ENCODE data around the gene NT5DC3.

Gene NT5DC3

GRCh38 chr12:103742349-103742932 is 98.6 kb downstream of the NT5DC3 start:
- DNase-seq: no peak

- no peak for DNase-seq
These were observed 103.2 kb downstream of the NT5DC3 start for GRCh38 chr12:103737881-103738280.

GRCh38 chr12:103736572-103736971 is 104.5 kb downstream of the NT5DC3 start:
- DNase-seq: no peak

- no peak for DNase-seq
These were observed 105.7 kb downstream of the NT5DC3 start for GRCh38 chr12:103735291-103735690.

DNA sequence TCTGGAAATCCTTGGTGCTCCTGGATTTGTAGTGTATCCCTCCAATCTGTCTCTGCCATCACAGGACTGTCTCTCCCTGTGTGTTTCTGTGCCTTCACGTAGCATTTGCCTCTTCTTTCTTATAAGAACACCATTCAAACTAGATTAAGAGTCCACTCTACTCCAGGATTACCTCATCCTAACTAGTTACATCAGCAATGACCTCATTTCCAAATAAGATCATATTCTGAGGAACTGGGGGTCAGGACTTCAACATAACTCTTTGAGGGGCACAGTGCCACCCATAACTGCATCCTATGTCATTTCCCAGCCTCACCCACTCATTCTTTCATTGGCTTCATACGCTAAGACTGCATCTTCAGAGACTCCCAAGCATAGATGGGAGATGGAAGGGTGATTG is 106.2 kb downstream of the NT5DC3 start:
- no peak for DNase-seq

GRCh38 chr12:103731539-103731938 is 109.5 kb downstream of the NT5DC3 start:
- DNase-seq: no peak

DNA sequence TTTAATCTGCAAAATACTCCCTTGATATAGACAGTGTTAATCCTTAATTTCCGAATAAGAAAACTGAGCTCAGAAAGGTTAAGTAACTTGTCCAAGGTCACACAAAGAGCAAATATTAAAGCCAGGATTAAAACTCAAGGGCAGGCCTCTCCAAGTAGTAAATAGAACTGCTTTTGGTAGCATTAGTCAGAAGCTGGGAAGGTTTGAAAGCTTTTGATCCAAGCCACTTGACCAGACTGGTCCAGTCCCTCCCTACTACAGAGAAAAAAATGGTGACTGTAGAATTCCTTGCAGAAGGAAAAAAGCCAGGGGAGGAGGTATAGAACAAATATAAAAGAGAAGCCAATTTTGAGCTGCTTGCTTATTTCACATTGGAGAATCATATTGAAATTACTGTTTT is 111.5 kb downstream of the NT5DC3 start:
- no peak for DNase-seq

DNA sequence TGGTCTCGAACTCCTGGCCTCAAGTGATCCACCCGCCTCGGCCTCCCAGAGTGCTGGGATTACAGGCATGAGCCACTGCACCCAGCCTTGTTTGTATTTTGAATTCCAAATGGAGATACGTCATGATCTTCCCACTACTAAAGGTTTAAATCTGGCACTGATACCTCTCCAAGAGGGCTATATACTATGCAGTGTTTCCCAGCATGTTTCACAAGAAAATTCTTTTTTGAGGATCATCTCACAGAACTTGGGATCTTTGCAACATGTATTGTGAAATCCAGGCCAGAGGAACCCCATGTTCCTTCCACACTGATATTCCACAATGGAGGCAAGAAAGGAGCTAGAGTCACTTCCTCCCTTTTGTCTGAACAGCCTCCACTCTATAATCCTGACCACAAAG is 112.7 kb downstream of the NT5DC3 start:
- DNase-seq: no peak

- no peak for DNase-seq
These were observed 113.4 kb downstream of the NT5DC3 start for GRCh38 chr12:103727638-103728037.

DNA sequence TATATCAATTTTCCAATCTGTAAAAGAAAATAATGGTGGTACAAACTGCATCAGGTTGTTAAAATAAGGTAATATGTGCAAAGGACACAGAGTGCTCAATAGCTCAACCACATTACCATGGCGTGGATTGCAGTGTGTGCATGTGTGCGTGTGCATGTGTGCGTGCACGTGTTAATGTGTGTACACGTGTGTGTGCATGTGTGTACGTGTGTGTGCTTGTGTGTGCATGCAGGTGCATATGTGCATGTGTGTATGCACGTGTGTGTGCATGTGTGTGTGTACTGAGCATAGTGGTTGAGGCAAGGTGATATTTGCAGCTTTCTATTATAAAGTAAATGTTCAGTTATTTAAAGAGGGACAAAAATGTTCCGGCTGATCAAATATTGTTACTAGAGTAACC is 115.6 kb downstream of the NT5DC3 start:
- DNase-seq: no peak

Data from activated effector memory CD4-positive, alpha-beta T cell treated with anti-CD3 and anti-CD28 coated beads, Interleukin-2, amount 50 U/mL, for 16 hours (primary cell).